Endothelial cell of umbilical vein (primary cell): ENCODE results near the gene SP6. TPM values are rescaled to one million over a fixed set of nuclear protein-coding genes. Genes with fewer than 3 reads are reported as not detected.

ENCODE experiments used
- BruUV-seq: library from RNA; stranded (reverse); fragments of 400-500 nt; replicated peaks from 2 replicates; lab custom pipeline; 2021; lab: Mats Ljungman, UMichigan
- CTCF ChIA-PET: fragments of 300-600, 350-600 bp; sonication (Branson Sonifier 250); formaldehyde crosslinking; loops from one replicate; lab custom pipeline; 2021; ENCODE audit warnings: antibody characterized with exemption, inconsistent platforms; lab: Charles Lee
- POLR2A ChIA-PET: fragments of 300-600, 350-600 bp; sonication (Branson Sonifier 250); formaldehyde crosslinking; loops from one replicate; lab custom pipeline; 2021; ENCODE audit warnings: antibody characterized with exemption, inconsistent platforms; lab: Charles Lee
- DNase-seq: peaks from one replicate; pipeline ENCODE4 v3.0.0-alpha.2; 2011; ENCODE audit warnings: low read depth, low spot score
- FAIRE-seq: peaks from 2 replicates; lab custom pipeline; 2011; peaks lifted over from hg19 to GRCh38; lab: Jason Lieb, UNC
- H2AFZ ChIP-seq: 2 replicates; pipeline ENCODE4 v1.6.0; 2012; ENCODE audit warnings: low read depth, low read length, control low read depth, inconsistent platforms
- H3K27ac ChIP-seq: 2 replicates; pipeline ENCODE4 v1.5.1; 2011; ENCODE audit warnings: low read depth, mild to moderate bottlenecking, control low read depth, low read length, moderate library complexity; ENCODE audit not compliant: insufficient read depth
- H3K27me3 ChIP-seq, 2 experiments: 2 replicates each; pipeline versions ENCODE4 v1.6.0 to v1.6.1; 2011; ENCODE audit warnings: low read length in 2 of 2, mixed read lengths in 1 of 2; ENCODE audit not compliant: control insufficient read depth in 2 of 2, insufficient read depth in 2 of 2
- H3K36me3 ChIP-seq, 2 experiments: 2 replicates in 1 of 2; 3 replicates in 1 of 2; pipeline ENCODE4 v1.5.1; 2011; ENCODE audit warnings: low read length in 2 of 2, mild to moderate bottlenecking in 1 of 2, moderate library complexity in 1 of 2; ENCODE audit not compliant: control insufficient read depth in 2 of 2, insufficient read depth in 2 of 2; ENCODE audit errors: extremely low read depth in 1 of 2
- H3K4me1 ChIP-seq: 3 replicates; pipeline ENCODE4 v1.5.1; 2011; ENCODE audit warnings: mild to moderate bottlenecking, low read length; ENCODE audit not compliant: control insufficient read depth, insufficient read depth; ENCODE audit errors: extremely low read depth
- H3K4me2 ChIP-seq: 2 replicates; pipeline ENCODE4 v1.6.1; 2011; ENCODE audit warnings: low read length, control low read depth, mixed read lengths; ENCODE audit not compliant: insufficient read depth
- H3K4me3 ChIP-seq, 3 experiments: fragments of 200-600 bp in 1 of 3; sonication (generic), shearing (Covaris generic) in 1 of 3; replicated peaks in 1 of 3; 2 replicates each; pipeline ENCODE4 v1.5.1; 2011 to 2016; ENCODE audit warnings: control low read depth in 3 of 3, low read length in 3 of 3, mild to moderate bottlenecking in 2 of 3, inconsistent platforms in 1 of 3, low read depth in 1 of 3, moderate library complexity in 1 of 3; ENCODE audit not compliant: insufficient read depth in 1 of 3
- H3K79me2 ChIP-seq: 2 replicates; pipeline ENCODE4 v1.6.0; 2012; ENCODE audit warnings: low read length, inconsistent platforms; ENCODE audit not compliant: control insufficient read depth, insufficient read depth
- H3K9ac ChIP-seq: replicated peaks from 2 replicates; pipeline ENCODE3; 2011; ENCODE audit warnings: low read length, control low read depth; ENCODE audit not compliant: insufficient read depth; ENCODE audit errors: extremely low read depth
- H3K9me1 ChIP-seq: replicated peaks from 3 replicates; pipeline ENCODE4 v1.6.0; 2011; ENCODE audit warnings: mild to moderate bottlenecking, low read length; ENCODE audit not compliant: control insufficient read depth, insufficient read depth; ENCODE audit errors: extremely low read depth
- H3K9me3 ChIP-seq: replicated peaks from 2 replicates; pipeline ENCODE4 v1.5.1; 2012; ENCODE audit warnings: low read length, inconsistent platforms; ENCODE audit not compliant: control insufficient read depth, insufficient read depth
- H4K20me1 ChIP-seq: replicated peaks from 2 replicates; pipeline ENCODE3; 2011; ENCODE audit warnings: mild to moderate bottlenecking, low read length; ENCODE audit not compliant: control insufficient read depth, insufficient read depth; ENCODE audit errors: extremely low read depth
- EZH2 ChIP-seq: IDR thresholded peaks from 2 replicates; pipeline ENCODE4 v1.6.1; 2012; ENCODE audit warnings: borderline replicate concordance, low read depth, mild to moderate bottlenecking, moderate library complexity, low read length, inconsistent platforms; ENCODE audit not compliant: severe bottlenecking
- FOS ChIP-seq: IDR thresholded peaks from 2 replicates; pipeline ENCODE4 v1.6.1; 2011; ENCODE audit warnings: mild to moderate bottlenecking, low read length, moderate library complexity, borderline replicate concordance; ENCODE audit not compliant: insufficient read depth
- GATA2 ChIP-seq: IDR thresholded peaks from 2 replicates; pipeline ENCODE4 v1.7.0; 2011; ENCODE audit warnings: low read depth, mild to moderate bottlenecking, moderate library complexity, mixed read lengths, low read length; ENCODE audit not compliant: insufficient read length, insufficient read depth
- JUN ChIP-seq: IDR thresholded peaks from 2 replicates; pipeline ENCODE4 v1.6.1; 2011; ENCODE audit warnings: borderline replicate concordance, low read depth; ENCODE audit not compliant: insufficient read length, insufficient read depth
- MYC ChIP-seq: IDR thresholded peaks from one replicate; pipeline ENCODE4 v1.6.1; 2011; ENCODE audit warnings: mild to moderate bottlenecking, low read depth, low read length
- POLR2A ChIP-seq: IDR thresholded peaks from 2 replicates; pipeline ENCODE4 v1.6.1; 2012; ENCODE audit warnings: low read depth, mild to moderate bottlenecking, control low read depth, low read length
- POLR2AphosphoS5 ChIP-seq: IDR thresholded peaks from 2 replicates; pipeline ENCODE4 v1.6.1; 2012; ENCODE audit warnings: low read depth, mild to moderate bottlenecking, control low read depth, low read length, moderate library complexity; ENCODE audit not compliant: insufficient read depth
- dilution Hi-C: fragments of 300-500 bp; cut with MboI; formaldehyde crosslinking; loops from one replicate; pipeline ENCODE4 v1.15.0; 2019; ENCODE audit warnings: low sequenced_read_pairs; ENCODE audit not compliant: extremely low pct_ligation_motif_present
- intact Hi-C: fragments of 100-400 bp; cut with micrococcal nuclease; formaldehyde crosslinking; loops from one replicate; pipeline ENCODE4 v1.10.0; 2022
- polyA plus RNA-seq, 4 experiments: library from polyadenylated mRNA; depleted of rRNA in 3 of 4; stranded (reverse) in 3 of 4; unstranded in 1 of 4; fragments of >200 nt; gene quantifications; 2 replicates each; pipeline versions ENCODE4 v1.2.1 to v1.2.3, GENCODE V29; 2011 to 2012; ENCODE audit warnings: missing spikeins in 1 of 4
- total RNA-seq: library from RNA; stranded (reverse); gene quantifications from 2 replicates; pipeline ENCODE4 v1.2.3, GENCODE V29; 2021
- TF ChIP-seq, protein P1 (sequence below): IDR thresholded peaks from 2 replicates; pipeline ENCODE4 v1.6.1; 2011; ENCODE audit not compliant: insufficient read depth, insufficient read length
- TF ChIP-seq, protein P2 (sequence below), 2 donors: IDR thresholded peaks; 1 replicate in 1 of 2; 2 replicates in 1 of 2; pipeline ENCODE4 v1.5.1; 2011; ENCODE audit warnings: low read length in 2 of 2, mild to moderate bottlenecking in 2 of 2, moderate library complexity in 2 of 2, control low read depth in 1 of 2, inconsistent platforms in 1 of 2, low read depth in 1 of 2; ENCODE audit not compliant: insufficient read depth in 1 of 2; ENCODE audit errors: extremely low read depth in 1 of 2

Gene SP6
- total and polyA plus RNA-seq, 2 donors (not counting 3 experiments of a cell fraction or from before 2014, with no cell fraction given), result 0.11 to 1.3 TPM

DNA sequence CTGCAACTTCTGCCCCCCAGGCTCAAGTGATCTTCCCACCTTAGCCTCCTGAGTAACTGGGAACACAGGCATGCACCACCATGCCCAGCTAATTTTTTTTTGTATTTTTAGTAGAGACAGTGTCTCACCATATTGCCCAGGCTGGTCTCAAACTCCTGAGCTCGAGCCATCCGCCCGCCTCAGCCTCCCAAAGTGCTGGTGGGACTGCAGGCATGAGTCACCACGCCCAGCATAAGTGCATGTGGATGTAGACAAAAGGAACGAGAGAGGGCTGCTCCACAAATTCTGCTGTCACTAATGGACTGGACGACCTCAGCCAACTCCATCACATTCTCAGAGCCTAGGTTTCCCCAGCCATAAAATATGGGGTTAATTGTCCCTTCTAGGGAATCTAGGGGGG, 37.3 kb upstream of the SP6 start:
- H3K9me1 ChIP-seq, result no peaks in the 10 kb centered on the region
- no peak for TF ChIP-seq JUN
- no peak for TF ChIP-seq MYC
- TF ChIP-seq, protein P1, sequence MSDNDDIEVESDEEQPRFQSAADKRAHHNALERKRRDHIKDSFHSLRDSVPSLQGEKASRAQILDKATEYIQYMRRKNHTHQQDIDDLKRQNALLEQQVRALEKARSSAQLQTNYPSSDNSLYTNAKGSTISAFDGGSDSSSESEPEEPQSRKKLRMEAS, result no peak
- no peak for TF ChIP-seq EZH2
- no peak for TF ChIP-seq FOS
- TF ChIP-seq, protein P2, sequence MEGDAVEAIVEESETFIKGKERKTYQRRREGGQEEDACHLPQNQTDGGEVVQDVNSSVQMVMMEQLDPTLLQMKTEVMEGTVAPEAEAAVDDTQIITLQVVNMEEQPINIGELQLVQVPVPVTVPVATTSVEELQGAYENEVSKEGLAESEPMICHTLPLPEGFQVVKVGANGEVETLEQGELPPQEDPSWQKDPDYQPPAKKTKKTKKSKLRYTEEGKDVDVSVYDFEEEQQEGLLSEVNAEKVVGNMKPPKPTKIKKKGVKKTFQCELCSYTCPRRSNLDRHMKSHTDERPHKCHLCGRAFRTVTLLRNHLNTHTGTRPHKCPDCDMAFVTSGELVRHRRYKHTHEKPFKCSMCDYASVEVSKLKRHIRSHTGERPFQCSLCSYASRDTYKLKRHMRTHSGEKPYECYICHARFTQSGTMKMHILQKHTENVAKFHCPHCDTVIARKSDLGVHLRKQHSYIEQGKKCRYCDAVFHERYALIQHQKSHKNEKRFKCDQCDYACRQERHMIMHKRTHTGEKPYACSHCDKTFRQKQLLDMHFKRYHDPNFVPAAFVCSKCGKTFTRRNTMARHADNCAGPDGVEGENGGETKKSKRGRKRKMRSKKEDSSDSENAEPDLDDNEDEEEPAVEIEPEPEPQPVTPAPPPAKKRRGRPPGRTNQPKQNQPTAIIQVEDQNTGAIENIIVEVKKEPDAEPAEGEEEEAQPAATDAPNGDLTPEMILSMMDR (IDR thresholded peaks at IDR 0.05; ENCODE audit: extremely low read depth in 1 of 2, insufficient read depth in 1 of 2, low read depth in 1 of 2, low read length in 2 of 2), result no peak
- no peak for TF ChIP-seq POLR2AphosphoS5
- TF ChIP-seq GATA2, result no peak
- no peak for TF ChIP-seq POLR2A
- no peaks in the 10 kb centered on the region for H3K9me3 ChIP-seq
- ChIA-PET POLR2A (no interaction called here), CTCF (interaction anchor here (1.9 to 9.6 kb wide), 3 partner anchors 17 to 48 kb away, joined by 9 to 367 read pairs (median 162); partner anchors contain the start of genes SCRN2 and SP6)
- no peak overlapping the region for H2AFZ ChIP-seq
- dilution Hi-C loops, result no loop called here
- FAIRE-seq (peak; percentile 50), DNase-seq (no peak)
- H3K79me2 ChIP-seq, result no peaks in the 10 kb centered on the region
- no peaks in the 10 kb centered on the region for H4K20me1 ChIP-seq
- H3K36me3 ChIP-seq, result no peaks in the 10 kb centered on the region
- intact Hi-C loops, result no loop called here
- H3K27ac ChIP-seq, result no peak overlapping the region
- no peaks in the 10 kb centered on the region for H3K4me1 ChIP-seq
- H3K4me2 ChIP-seq, result no peak overlapping the region
- no TSS peak for BruUV-seq
- H3K27me3 ChIP-seq, result no peaks in the 10 kb centered on the region
- H3K4me3 ChIP-seq, result no peak overlapping the region
- H3K9ac ChIP-seq, result no peak overlapping the region
